ENCODE measurements around the gene INPP4A. TPM values are rescaled to one million over a fixed set of nuclear protein-coding genes. Genes with fewer than 3 reads are reported as not detected.

The INPP4A gene
- total and polyA plus RNA-seq, 7 donors = 1.8 to 49.9 (median 30.4) TPM

DNA sequence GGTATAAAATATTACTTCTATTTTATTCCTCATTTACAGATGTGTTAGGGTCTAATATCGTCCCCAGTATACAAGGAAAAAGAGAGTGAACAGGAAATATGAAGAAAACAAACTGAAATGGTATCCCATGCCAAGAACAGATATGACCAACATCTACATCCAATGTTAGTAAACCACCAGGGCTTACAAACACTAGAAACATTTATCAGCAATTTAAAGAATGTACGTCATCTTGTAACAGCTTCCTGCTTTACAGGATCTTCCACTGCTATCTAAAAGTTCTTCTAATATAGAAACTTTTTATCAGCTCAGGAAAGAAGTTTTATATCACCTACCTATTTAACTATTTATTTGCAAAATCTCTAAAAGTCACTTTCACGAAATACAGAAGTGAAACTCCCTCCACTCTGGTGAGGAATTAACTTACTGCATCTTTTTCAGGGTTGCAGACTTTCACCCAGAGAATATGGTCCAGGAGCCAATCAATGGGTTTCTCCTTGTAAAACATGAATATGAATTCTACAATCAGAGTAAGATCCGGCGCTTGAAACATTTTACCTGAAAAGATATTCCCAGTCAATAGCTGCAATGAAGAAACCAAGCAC, 198.9 kb downstream of the INPP4A start:
- no peak for DNase-seq
- no peaks in the 10 kb centered on the region for H3K4me1 ChIP-seq
- H3K27ac ChIP-seq = no peak overlapping the region
- 88 to 89% methylated on average over 5 of the region's 5 CpGs for WGBS, 2 donors
- TF ChIP-seq, protein P1, sequence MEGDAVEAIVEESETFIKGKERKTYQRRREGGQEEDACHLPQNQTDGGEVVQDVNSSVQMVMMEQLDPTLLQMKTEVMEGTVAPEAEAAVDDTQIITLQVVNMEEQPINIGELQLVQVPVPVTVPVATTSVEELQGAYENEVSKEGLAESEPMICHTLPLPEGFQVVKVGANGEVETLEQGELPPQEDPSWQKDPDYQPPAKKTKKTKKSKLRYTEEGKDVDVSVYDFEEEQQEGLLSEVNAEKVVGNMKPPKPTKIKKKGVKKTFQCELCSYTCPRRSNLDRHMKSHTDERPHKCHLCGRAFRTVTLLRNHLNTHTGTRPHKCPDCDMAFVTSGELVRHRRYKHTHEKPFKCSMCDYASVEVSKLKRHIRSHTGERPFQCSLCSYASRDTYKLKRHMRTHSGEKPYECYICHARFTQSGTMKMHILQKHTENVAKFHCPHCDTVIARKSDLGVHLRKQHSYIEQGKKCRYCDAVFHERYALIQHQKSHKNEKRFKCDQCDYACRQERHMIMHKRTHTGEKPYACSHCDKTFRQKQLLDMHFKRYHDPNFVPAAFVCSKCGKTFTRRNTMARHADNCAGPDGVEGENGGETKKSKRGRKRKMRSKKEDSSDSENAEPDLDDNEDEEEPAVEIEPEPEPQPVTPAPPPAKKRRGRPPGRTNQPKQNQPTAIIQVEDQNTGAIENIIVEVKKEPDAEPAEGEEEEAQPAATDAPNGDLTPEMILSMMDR (IDR thresholded peaks at IDR 0.05) = no peak
- TF ChIP-seq POLR2A (IDR thresholded peaks at IDR 0.05) (no peak), POLR2AphosphoS5 (IDR thresholded peaks at IDR 0.05) (no peak), EP300 (IDR thresholded peaks at IDR 0.05) (no peak)
- no peaks in the 10 kb centered on the region for H3K27me3 ChIP-seq
- peaks cover 0 to 43% (median under 1%) of the 10 kb centered on the region in 4 donors for H3K36me3 ChIP-seq
- intact Hi-C loops (cut with DNase I) = loop anchor here (10.0 kb wide), 1 partner anchor 421 kb away; no protein-coding TSS in a partner anchor
- H3K9me3 ChIP-seq = no peaks in the 10 kb centered on the region
- no peak overlapping the region for H3K4me3 ChIP-seq

Other genes with a start within 250 kb of the INPP4A start
- gene CNGA3, start 98.4 kb upstream of the INPP4A start, total RNA-seq = 1 to 10 TPM; 3.6 to 8.6 (median 5.1) TPM
- under 1 TPM in 1 of 3 donors, not detected in 2; 0.47 TPM for gene CNGA3, start 98.4 kb upstream of the INPP4A start, polyA plus RNA-seq
- gene COA5, start 163.7 kb downstream of the INPP4A start, total RNA-seq = 10 to 100 TPM; 35.5 to 53.8 (median 43.4) TPM
- 10 to 100 TPM; 28.3 to 44.4 (median 38.8) TPM for gene COA5, start 163.7 kb downstream of the INPP4A start, polyA plus RNA-seq
- gene UNC50, start 163.7 kb downstream of the INPP4A start, total RNA-seq = 10 to 100 TPM; 39.4 to 61.0 (median 52.7) TPM
- gene UNC50, start 163.7 kb downstream of the INPP4A start, polyA plus RNA-seq = 10 to 100 TPM; 12.5 to 29.0 (median 19.8) TPM

Measured in sigmoid colon (tissue), 7 donors.